Hepatic stellate cell (primary cell): ENCODE data around the gene ARG1.
"Not testable (repeated sequence)": the region's sequence is repeated elsewhere in the genome, so short reads cannot be mapped to it uniquely, and the experiment has no call there.

ENCODE experiments used
- DNase-seq: peaks from one replicate; pipeline ENCODE4 v3.0.0; 2011; ENCODE audit warnings: low spot score

The ARG1 gene

DNA sequence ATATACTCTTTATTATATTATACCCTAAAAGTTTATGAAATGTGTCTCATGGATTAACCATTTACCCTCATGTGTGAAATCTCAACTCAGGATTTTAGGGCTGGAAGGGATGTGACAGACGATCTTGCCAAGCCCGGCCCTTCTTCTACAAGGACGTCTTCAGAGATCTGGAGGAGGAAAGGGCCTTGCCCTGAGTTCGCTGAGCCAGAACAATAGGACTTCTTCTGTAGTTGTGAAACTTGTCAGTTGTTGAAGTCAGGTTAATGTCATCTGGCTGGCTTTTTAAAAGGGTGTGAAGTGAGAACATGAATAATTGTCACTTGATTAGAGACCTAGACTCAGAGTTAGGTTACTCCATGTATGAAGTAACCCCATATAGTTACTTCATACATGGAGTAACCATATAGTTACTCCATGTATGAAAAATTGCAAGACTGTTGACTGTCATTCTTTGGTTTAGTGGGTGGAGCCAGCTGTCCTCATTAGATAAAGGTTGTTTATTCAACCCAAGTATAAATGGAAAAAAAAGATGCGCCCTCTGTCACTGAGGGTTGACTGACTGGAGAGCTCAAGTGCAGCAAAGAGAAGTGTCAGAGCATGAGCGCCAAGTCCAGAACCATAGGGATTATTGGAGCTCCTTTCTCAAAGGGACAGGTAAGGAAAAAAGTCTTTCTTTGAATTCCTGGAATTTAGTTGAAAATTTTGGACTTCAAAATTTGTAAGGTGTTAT is at the start of gene ARG1:
TSS of gene ARG1 (plus strand) at position 541 of the 730 bp plus-strand sequence. CDS start at position 598, 57 bp downstream.
- no peak for DNase-seq

DNA sequence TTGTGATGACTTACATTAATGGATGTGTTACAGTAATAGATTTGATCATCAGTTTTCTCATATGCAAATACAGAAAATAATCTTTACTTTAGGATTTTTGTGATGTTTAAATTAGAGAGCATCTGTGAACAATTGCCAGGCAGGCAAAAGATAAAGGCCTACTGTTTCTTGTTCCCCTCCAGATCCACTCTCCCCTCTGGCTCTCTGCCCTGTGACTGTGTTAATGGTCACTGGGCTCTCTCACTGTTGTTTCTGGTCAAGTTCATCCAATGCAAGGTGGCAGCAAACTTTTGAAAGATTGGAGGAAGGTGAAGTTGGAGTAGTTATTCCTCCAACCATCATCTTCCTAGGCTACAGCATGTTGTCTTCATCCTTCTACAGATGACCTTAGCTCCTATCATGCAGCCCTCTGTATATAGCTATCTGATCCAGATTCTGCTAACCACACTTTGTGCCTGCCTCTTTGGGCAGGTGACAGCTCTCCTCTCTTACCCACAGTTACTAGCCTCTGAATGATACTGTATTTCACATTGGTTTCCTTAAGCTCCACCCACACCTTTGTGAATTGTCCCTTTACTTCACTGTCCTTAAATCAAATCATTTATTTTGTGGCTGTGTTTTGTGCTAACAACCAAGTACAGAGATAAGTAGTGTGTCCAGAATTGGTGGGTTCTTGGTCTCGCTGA is 48.9 kb upstream of the ARG1 start:
- no peak for DNase-seq

DNA sequence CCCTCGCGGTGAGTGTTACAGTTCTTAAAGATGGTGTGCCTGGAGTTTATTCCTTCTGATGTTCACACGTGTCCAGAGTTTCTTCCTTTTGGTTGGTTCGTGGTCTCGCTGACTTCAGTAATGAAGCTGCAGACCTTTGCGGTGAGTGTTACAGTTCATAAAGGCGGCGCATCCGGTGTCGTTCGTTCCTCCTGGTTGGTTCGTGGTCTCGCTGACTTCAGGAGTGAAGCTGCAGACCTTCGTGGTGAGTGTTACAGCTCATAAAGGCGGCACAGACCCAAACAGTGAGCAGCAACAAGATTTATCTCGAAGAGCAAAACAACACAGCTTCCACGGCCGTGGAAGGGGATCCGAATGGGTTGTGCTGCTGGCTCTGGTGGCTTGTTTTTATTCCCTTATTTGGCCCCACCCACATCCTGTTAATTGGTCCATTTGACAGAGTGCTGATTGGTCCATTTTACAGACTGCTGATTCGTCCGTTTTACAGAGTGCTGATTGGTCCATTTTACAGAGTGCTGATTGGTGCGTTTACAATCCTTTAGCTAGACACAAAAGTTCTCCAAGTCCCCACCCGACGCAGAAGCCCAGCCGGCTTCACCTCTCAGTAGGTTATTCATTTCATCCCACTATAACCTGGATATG is 48.2 kb upstream of the ARG1 start:
- no peak for DNase-seq

DNA sequence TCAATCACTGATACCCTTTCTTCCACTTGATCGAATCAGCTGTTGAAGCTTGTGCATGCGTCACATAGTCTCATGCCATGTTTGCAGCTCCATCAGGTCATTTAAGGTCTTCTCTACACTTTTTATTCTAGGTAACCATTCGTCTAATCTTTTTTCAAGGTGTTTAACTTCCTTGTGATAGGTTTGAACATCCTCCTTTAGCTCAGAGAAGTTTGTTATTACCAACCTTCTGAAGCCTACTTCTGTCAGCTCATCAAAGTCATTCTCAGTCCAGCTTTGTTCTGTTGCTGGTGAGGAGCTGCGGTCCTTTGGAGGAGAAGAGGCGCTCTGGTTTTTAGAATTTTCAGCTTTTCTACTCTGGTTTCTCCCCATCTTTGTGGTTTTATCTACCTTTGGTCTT is 42.1 kb upstream of the ARG1 start:
- not testable (repeated sequence) for DNase-seq

DNA sequence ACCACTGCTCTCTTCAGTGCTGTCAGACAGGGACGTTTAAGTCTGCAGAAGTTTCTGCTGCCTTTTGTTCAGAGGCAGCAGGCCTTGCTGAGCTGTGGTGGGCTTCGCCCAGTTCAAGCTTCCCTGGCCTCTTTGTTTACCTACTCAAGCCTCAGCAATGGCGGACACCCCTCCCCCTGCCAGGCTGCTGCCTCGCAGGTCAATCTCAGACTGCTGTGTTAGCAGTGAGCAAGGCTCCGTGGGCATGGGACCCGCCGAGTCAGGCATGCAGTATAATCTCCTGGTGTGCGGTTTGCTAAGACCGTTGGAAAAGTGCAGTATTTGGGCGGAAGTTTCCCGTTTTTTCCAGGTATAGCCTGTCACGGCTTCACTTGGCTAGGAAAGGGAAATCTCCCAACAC is 41.3 kb upstream of the ARG1 start:
- not testable (repeated sequence) for DNase-seq

DNA sequence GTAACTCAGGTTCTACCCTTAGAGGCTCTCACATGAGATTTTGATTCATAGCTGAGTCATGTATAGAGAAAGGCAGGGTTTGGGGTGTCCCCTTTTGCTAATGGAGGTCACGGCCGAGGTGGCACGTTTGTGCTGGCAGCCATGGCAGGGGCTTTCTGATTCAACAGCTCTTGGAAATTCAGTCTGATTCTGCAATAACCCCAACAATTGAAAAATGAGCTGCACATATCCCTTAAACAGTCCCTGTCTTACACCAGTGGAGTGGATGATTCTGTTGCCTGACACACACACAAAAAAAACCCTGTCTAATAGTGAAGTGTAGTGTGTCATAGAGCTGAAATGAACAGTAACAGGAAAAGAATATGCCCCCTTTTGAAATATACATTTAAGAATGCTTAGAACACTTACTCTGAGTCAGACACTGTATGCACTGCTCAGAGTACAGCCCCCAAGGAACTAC is 40.4 kb upstream of the ARG1 start:
- DNase-seq: no peak

DNA sequence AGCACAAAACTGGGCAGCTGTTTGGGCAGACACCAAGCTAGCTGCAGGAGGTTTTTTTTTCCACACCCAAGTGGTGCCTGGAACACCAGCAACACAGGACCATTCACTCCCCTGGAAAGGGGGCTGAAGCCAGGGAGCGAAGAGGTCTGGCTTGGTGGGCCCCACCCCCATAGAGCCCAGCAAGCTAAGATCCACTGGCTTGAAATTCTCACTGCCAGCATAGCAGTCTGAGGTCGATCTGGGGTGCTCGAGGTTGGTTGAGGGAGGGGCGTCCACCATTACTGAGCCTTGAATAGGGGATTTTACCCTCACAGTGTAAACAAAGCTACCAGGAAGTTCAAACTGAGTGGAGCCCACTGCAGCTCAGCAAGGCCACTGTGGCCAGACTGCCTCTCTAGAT is 34.4 kb upstream of the ARG1 start:
- DNase-seq: not testable (repeated sequence)

DNA sequence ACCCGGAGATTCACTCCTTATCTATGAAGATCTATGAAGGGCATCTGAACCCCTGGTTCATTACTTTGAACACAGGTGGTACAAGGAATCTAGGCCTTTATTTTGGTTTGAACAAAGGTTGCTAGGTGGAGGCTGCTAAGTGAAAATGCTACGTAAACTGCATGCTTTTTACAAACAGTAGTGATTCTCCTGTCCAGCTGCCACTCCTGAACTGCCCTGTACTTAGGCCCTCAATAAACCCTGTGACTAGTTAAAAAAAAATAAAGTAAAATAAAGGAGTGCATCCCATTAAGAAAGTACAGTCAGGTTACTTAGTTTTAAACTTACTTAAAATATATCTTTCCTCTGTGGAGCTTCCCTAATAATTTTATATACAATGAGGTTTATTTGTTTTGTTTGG is 27.7 kb upstream of the ARG1 start:
- DNase-seq: no peak

DNA sequence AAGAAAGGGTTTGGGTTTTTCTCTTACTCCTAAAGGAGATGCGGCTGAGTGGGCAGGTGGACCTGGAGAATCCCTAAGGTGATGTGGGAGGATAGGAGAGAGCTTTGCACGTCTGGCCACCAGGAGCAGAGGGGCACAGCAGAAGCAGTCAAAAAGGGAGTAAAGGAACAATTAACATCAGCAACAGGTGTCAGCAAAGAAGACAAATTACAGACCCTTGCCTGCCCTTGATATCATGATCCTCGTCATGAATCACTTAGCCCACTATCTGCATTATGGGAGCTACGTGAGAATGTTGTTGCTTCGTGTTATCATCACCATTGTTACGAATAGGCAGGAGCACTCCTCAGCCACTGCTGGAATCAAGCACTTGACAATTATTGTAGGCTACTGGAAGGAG is 25.5 kb upstream of the ARG1 start:
- no peak for DNase-seq

DNA sequence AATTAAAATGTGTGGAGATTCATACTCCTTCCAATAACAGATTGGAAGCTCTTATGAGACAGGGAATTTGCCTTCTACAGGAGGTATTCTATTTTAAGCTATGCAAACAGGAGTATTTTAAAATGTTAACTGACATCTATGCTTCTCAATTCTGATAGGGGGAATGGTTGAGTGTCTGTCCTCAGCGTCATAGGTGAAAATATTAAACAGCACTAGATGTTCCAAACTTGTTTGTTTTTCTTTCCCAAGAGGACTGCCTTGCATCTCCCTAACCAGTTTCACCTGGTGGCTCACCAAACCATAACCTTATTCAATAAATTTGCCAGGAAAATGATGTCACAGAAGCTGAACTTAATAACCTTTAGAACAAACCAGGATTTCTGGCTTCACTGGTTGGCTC is 24.6 kb upstream of the ARG1 start:
- DNase-seq: no peak

DNA sequence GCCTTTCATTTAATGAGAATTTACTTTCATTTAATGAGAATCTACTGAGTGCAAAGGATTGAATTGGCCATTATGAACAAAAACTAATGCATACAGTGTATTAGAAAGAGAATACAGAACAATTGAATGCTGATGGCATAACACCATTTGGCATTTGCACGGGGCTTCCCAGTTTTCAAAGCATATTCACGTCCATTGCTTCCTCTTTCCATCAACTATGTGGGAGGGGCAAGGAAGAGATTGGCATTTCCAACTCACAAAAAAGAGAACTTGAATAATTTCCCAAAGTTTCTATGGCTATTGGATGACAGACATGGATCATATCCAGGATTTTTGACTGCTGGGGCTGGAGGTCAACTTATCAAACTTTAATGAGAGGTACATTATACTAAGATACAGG is 23.2 kb upstream of the ARG1 start:
- DNase-seq: no peak

DNA sequence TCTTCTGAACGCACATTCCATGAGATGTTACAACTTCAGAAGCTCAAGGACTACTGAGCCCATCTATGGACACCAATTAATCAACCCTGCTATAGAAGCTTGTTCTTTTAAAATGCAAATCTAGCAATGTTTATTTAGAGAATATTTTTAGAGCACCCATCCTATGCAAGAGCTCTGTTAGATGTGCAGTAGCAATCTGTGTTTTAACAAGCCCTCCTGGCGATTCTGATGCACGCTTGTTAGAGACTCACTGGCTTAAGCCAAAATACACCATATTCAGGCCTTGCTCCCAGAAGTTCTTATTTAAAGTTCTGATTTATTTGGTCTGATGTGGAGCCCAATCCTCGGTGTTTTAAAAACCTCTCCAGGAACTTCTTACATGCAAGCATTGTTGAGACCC is 21.1 kb upstream of the ARG1 start:
- DNase-seq: no peak

DNA sequence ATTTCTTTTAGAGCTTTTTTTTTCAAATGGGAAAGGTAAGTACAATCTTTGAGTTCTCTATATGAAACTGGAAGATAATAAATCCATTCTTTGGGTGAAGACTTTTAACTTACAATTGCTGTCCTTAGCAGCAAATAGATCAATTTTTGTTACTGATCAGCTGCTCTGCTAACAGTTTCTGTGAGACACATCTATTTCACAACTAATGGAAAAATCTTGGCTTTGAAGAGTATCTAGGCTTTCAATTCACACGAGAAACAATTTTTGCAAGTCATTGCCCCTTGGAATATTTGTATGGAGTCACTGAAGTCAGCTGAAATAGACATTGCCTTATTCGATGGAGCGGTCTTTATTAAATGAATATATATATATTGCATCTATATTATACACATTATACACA is 20.5 kb upstream of the ARG1 start:
- no peak for DNase-seq

DNA sequence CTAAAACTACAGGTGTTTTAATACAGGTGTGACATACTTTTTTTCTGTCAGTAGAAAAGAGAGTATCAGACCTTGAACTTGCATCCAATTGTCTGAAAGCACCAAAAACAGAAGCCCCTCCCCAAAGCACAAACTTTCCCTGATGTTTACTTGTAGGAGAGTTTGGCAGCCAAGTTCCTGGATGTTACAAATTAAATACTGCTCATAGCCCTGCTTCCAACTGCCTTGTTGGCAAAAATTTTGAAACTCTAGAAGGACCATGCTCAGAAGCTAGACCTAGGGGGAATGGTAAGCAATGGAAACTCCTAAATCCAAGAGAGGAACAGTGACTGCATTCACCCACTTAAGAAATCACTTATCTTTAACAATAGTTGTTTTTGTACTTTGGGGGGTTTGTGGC is 17.0 kb upstream of the ARG1 start:
- DNase-seq: no peak

DNA sequence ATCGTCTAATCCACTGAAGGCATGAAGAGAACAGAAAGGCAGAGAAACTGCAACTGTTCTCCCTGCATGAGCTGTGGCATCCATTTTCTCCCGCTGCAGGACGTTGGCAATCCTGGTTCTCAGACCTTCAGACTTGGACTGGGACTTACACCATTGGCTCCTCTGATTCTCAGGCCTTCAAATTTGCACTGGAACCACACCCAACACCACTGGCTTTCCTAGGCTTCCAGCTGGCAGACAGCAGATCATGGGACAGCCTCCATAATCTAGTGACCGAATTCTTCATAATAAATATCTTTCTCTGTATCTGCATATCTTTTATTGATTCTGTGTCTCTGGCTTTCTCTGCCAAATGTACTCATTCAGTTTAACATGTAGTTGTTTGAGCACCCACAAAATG is 14.1 kb upstream of the ARG1 start:
- DNase-seq: no peak

DNA sequence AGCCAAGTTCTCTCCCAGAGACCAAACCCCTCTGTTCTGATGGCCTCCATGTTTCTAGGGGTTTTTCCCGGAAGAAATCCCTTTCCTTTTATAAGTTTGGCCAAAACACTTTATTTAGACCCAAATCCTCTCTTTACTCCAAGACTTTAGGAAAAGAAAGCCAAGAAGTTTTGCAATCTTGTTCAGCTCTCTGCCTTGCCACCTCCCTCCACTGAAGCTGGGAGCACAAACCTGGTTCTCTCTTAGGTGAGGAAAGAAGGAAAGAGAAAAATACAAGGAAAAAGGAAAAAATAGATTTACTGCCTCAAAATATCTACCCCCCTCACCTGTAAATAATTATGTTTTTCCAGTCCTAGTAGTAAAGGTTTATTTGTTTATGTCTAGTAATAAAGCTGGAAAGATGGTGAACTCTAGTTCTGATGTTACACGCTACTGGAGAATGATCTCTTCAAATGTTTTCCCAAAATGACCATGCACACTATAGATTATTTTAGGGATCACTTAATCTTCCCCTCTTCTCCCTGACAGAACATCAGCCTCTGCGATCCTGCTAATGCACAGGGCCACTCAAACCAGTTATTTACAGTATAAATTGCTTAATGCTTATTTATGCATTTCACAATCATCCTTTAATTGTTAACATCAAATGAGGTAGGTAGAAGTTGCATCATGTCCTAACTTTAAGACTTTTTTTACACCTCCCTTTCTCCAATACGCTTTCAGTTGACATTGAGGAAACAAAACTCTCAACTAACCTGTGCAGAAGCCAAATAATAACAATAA is 10.9 kb upstream of the ARG1 start:
- DNase-seq: no peak

DNA sequence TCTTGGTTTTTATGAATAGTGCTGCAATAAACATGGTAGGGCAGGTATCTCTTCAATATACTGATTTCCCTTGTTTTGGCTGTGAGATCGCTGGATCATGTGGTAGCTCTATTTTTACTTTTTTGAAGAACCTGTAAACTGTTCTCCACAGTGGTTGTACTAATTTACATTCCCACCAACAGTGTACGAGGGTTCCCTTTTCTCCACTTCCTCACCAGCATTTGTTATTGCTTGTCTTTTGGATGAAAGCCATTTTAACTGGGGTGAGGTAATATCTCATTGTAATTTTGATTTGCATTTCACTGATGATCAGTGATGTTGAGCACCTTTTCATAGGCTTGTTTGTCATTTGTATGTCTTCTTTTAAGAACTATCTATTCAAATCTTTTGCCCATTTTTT is 8.0 kb upstream of the ARG1 start:
- no peak for DNase-seq

DNA sequence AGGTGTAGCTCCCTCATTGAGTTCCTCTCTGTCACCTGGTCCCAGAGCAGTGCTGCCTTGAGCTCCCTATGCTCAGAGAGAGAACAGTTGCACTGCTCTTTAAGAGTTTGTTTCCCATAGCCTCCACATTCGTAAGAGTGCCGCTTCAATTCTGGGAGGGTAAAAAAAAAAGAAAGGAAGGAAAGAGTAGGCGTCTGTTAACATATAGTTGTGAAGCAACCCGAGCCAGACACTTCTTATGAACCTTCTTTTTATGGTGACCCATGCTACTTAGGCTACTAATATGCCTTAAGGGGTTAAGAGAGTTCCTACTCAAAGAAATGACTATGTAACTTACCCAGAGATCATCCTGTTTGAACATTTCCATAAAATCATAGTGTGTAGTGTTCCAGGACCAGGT is 4.3 kb upstream of the ARG1 start:
- no peak for DNase-seq

DNA sequence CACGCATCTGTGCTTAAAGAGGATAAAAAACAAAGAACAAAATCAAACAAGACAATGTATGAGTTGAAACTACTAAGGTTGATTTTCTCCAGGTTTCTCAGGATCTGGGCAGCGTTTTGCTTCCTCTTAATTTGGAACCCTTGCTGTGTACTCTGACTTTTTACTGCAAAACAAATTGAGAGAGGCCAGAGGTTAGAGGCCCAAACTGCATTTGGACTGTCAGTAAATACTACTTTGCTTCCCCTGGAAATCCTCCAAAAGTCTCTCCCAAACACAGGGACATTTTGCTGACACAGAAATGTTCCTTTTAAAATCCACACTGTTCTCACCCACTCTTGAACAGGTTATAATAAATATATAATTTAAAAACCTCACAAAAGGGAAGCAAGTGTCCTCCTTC is 1.1 kb downstream of the ARG1 start:
- DNase-seq: no peak

DNA sequence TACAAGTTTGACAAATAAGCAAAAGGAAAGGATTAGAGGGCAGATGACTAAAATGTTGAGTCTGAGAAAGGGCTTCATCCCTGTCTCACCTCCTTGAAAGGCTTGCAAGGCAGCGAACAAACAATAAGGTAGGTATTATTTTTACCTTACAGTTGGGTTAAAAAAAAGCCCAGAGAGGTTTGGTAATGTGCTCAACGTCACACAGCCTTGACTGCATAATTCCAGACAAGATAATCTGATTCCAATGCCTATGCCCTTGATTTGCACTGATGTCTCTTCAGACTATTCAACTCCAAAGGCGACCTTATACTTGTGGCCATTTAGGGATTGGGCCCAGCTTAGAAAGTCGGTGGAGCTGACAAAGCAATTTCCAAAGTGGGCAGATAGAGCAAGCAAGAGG is 1.7 kb downstream of the ARG1 start:
- DNase-seq: no peak

DNA sequence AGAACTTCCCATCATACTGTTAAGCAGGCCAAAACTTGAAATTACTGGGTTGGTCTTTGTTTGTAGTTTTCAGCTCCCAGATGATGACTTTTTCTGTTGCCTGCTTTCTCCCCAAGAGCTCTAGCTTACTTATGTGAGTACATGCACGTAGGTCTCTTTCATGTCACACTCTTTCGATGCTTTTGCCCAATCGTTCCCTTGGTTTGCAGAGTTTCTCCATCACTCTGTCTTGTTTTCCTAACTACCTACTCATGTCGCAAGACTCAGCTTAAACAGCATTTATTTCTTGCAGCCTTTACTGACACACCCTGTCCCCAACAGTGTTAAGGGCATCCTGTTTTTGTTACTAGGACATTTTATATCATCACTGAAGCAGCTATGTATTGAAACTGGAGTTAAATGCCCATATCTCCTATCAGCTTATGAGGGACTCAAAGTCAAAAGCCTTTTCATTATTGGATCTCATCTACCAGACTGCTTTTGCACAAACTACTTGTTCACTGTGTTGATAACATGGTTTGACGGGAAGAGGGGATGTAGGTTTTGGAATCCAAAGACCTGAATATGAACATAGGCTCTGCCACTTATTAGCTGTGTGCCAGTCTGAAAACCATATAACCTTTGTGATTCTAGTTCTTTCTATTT is 2.9 kb downstream of the ARG1 start:
- DNase-seq: no peak

DNA sequence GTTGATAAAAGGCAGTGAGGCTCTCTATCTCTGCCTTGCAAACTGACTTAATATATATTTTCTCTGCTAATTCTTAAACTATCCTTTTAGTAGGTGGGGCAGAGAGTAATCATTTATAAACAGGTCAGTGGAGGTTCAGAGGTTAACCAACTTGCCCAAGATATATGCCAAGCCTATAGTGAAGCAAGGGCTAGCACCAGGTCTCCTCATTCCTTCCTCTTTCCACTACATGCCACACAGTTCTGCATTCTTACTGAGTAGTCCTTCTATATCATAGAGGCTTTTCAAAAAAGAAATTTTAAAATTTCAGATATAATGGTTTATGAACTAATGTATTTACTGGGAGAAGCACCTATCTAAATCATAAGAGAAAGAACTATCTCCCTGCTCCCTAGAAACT is 8.5 kb downstream of the ARG1 start:
- DNase-seq: no peak
